KG1 (cell line): ENCODE measurements around the gene LTBP2.

ENCODE experiments used
- DNase-seq: peaks from one replicate; lab custom pipeline; 2025; lab: John Stamatoyannopoulos, UW

The LTBP2 gene

GRCh38 chr14:74611650-74612349, at the start of gene LTBP2:
Gene LTBP2 (minus strand): TSS chr14:74612237. CDS start chr14:74611944, 293 bp downstream.
- DNase-seq, result peak; percentile 17

DNA sequence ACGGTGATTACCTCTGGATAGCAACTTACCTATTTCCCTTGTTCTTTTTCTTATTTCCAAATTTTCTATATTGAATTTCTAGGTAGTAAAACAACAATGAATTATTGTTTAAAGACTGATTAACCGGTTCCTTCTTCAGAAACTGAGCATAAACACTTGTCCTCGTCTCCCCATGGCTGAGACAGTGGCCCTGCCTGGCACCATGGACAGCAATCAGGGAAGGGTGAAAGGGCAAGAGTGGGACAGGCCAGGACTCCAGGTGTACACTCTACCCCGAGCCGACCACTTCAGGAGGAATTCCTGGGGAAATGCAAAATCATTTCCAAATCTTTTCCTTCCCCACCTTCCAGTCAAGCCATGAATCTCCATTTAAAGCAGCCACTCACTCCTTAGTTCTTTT, 48.8 kb upstream of the LTBP2 start:
- no peak for DNase-seq

DNA sequence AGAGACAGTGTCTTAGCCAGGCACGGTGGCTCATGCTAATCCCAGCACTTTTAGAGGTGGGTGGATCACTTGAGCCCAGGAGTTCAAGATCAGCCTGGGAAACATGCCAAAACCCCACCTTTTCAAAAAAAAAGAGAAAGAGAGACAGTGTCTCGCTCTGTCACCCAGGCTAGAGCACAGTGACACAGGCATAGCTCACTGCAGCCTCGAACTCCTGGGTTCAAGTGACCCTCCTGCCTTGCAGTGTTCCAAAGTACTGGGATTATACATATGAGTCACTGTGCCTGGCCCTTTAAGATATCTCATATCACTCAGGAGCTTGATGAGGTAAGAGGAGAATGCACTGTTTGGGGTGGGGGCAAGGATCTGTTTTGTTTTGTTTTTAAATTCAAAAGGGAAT, 48.1 kb upstream of the LTBP2 start:
- DNase-seq, result no peak

DNA sequence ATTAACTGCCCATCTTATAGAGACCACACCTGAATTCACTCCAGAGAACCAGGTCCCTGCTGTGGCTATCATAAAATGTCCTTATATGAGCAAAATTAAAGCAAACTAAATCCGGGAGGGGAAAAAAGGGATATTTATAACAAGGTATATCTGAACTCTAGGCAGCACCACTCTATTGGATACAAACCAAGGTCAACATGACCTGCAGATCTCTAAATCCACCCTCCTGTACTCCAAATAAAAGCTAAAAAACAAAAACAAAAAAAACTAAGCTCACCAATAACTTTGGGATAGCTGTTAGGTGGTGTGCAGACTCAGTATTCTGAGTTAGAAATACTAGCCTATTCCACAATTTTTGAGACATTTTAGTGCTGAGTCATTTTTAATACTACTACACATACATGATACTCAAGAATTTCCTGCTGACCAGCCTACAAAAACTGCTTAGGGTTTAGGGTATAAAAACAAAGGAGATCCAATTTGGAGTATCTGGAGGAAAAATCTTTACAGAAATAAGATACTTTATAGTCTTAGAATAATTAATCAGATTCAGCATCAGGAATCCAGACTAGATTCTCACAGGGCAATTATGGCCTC, 46.6 kb upstream of the LTBP2 start:
- no peak for DNase-seq

DNA sequence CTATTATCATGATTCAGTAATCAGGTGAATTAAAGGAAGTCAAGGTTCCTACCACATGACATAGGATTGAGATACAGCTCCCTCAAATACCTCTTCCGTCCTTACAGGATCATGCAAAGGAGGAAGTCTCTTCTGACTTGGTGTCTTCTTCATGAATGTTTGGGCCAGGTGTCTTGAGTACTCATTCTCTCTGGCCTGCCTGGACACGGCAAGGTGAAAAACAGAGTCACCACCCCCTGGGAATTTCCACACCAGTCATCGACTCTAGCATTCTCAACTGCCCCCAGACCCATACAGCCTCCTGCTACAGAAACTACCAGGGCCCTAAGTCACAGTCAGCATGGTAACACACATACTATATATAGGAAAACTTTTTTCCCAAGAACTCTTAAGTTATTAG, 44.9 kb upstream of the LTBP2 start:
- no peak for DNase-seq

DNA sequence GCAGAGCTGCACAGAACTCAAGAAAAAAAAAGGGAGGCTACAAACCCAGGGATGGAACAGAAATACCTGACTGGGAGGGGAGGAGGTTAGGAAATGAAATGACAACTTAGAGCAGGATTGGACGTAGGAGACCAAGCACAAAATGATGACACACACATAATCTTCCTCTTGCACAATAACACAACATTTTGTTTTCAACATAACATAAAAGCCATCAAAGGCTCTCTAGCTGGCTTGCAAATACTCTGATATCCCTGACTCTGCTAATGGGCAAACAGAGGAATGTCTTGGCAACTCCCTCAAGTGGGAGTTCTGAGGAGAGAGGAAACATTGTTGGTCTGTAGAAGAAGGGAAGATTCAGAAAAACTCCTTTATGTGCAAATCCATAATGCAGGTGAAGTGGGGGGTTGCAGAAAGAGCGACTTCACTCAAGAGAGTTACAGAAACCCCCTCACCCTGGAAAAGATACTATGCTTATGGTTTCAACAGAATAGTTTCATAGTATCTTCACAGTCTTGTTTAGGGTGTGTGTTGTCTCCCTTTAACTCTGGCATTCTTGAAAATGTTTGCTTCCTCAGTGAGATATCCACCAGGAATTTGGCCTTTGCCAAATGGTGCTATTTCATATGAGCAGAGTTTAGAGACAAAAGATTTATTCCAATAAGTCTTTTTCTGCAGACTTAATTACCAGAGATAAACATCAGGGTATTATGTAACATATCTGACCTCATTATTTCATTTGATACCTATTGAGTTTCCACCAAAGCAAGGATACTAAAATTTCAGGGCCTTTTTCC, 43.8 kb upstream of the LTBP2 start:
- DNase-seq, result no peak

GRCh38 chr14:74654931-74655330, 42.9 kb upstream of the LTBP2 start:
- no peak for DNase-seq

DNA sequence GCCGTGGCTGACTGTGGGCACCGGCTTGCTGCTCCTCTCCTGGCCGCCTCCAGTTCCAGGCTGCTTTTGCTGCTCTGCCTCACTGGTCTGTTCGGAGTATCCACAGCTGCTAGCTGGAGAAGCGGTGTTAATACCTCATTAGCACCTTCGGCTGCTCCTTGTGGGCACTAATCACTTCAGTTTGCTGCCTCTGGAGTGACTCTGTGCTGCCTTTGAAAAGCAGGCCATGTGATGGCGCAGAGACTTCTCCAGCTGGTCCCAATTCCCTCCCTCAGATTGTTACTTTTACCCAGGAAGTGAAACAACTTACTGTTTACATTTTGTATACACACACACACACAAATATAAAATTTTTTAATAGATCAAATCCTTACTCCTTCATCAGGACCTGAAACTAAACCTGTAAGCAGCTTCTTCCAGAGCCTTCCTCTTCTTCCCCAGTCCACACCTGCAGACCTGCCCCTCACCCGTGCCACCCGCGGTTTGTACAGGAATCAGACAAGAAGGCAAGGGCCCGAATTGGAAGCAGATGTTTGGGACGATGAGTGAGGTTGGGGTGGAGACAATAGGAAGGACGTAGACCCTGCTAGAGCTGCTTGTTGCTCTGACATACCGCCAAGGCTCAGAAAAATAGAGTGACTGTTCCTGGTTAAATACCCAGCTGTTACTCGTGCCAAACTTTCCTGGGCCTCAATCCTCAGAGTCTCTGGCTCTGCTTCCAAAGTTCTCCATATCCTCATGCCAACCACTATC, 41.5 kb upstream of the LTBP2 start:
- no peak for DNase-seq

- DNase-seq, result no peak
Measured at GRCh38 chr14:74652541-74652940, 40.5 kb upstream of the LTBP2 start.

GRCh38 chr14:74650927-74651686, 39.1 kb upstream of the LTBP2 start:
- no peak for DNase-seq

DNA sequence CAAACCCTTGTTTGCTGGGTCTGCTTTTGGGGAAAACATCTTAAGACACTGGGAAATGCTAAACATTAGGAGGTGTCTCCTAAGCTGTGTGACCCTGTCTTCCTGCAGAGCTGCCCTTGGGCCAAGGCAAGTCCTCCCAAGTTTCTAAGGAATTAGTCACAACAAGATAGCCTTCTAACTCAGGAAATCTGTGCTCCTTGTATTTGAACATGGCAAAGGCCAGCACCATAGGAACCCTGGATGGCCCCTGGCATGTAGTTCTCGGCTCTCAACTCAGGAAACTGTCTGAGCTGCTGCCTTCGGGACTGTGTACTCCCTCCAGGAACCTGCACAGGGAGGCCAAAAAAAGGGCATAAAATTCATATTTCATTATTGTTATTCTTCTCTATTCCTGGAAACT, 37.6 kb upstream of the LTBP2 start:
- DNase-seq, result no peak

DNA sequence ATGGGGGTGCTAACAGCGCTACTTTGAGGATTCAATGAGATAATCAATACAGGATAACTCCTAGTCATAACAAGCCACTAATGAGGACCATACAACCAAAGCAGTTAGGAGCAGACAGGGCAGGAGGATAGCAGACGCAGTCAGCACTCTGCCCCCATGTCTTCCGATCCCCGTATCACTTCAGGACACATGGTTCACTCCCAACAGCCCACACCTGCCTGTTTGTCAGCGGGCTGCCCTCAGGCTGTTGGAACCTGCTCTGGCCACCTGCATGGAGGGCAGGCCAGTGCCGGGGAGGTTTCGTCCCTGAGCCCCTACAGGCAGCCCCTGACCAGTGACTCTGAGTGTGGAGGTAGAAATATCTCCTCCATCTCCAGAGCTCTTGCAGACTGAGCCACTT, 37.1 kb upstream of the LTBP2 start:
- DNase-seq, result no peak

- DNase-seq, result no peak
Measured at GRCh38 chr14:74648601-74649000, 36.6 kb upstream of the LTBP2 start.

GRCh38 chr14:74647678-74648461, 35.8 kb upstream of the LTBP2 start:
- DNase-seq, result no peak

DNA sequence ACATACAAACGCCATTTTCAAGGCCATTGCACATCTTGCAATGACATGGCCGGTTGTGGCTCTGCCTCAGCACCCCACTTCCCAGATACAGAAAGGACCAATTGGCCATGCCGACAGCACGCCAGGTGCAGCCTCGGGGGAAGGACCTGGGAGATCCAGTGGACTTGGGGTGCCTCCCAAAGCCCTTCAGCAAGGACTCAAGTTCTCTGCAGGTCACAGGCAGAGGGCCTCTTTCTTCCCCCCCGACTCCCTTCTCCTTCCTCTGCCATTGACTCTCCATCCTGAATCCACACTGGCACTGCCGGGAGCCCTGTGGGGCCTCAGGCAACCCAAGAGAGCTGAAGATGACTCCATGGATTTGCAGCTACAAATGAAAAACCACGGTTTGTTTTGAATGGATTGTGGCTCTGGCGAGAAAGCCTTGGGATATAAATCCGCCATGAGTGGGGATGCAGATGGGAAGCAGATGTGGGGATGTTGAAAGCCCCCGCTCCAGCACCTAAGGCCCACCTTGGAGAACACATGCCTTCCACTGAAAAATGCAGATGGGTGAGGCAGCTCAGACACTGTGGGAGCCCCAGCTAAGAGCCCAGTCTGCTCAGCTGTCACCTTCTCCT, 35.1 kb upstream of the LTBP2 start:
- DNase-seq, result no peak

DNA sequence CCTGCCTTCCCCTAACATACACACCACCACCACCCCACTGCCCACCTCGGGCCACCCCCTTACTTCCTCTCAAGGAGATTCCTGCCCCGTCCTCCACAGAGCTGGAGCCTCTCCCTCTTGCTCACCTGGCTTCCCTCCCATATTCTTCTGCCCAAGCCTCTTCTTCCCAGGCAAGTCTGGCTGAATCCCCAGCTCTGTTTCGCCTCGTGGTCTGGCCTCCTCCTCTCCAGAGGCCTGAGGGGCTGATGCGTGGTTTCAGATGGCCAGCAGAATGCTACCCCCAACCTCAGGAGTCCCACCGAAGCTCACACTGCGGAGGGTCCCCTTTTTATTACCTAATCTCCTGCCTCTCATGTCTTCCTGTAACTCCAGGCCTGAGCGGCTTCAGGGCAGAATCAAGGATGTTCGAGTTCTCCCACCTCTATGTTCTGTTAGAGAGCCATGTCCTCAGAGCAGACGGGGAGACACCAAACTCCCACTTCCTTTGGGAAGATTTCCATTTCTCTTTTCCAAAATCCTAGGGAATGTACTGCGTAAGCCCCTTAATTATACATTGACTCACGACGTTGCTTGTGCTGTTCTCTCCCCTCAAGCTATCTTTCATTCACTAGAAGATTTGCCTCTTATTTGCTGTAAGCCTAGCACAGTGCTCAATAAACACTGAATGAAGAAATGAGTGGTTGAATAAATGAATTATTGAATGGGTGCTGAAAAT, 33.9 kb upstream of the LTBP2 start:
- DNase-seq, result no peak

DNA sequence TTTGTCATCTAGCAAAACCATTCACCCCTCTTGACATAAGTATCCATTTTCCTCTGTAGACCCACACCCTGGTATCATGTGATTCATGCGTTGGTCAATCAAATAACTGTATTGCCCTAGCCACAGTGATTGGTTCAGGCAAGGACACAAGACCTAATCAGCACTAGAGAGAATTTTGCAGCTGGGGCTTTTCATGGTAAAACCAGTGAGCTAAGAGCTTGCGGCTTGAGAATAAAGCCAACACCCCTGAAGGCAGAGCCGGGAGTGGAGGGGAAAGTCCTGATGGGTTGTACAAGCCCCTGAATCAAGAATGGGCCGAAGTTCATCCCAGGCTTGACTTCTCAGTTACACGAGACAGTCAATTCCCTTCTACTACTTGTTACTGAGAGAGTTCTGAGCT, 33.2 kb upstream of the LTBP2 start:
- no peak for DNase-seq

GRCh38 chr14:74641601-74642391, 29.8 kb upstream of the LTBP2 start:
- no peak for DNase-seq

GRCh38 chr14:74638966-74639365, 26.9 kb upstream of the LTBP2 start:
- no peak for DNase-seq
